SHP77 (cell line): ENCODE data around the gene CLIC3.
A peak's percentile ranks its signal among the peaks of the same experiment; 100 is the strongest.

Experiments used
- DNase-seq, 2 experiments: peaks; one replicate each; lab custom pipeline; 2025; lab: John Stamatoyannopoulos, UW

Gene CLIC3

GRCh38 chr9:136964171-136964689, 32.1 kb downstream of the CLIC3 start:
- DNase-seq, result peak in 1 of 2 experiments; percentile 59

- DNase-seq, result no peak
Measured at GRCh38 chr9:136963751-136964150, 32.6 kb downstream of the CLIC3 start.

GRCh38 chr9:136963341-136963740, 33.0 kb downstream of the CLIC3 start:
- no peak for DNase-seq

GRCh38 chr9:136962701-136963248, 33.6 kb downstream of the CLIC3 start:
- no peak for DNase-seq

- no peak for DNase-seq
Measured at GRCh38 chr9:136962163-136962562, 34.2 kb downstream of the CLIC3 start.

- no peak for DNase-seq
Measured at GRCh38 chr9:136961279-136962065, 34.9 kb downstream of the CLIC3 start.

GRCh38 chr9:136960938-136961275, 35.5 kb downstream of the CLIC3 start:
- DNase-seq, result no peak

- no peak for DNase-seq
Measured at GRCh38 chr9:136960212-136960937, 36.0 kb downstream of the CLIC3 start.

GRCh38 chr9:136958898-136959850, 37.2 kb downstream of the CLIC3 start:
- DNase-seq, result no peak

- no peak for DNase-seq
Measured at GRCh38 chr9:136958473-136958872, 37.9 kb downstream of the CLIC3 start.

GRCh38 chr9:136957901-136958300, 38.5 kb downstream of the CLIC3 start:
- no peak for DNase-seq

- no peak for DNase-seq
Measured at GRCh38 chr9:136957461-136957860, 38.9 kb downstream of the CLIC3 start.

- DNase-seq, result no peak
Measured at GRCh38 chr9:136956604-136957003, 39.8 kb downstream of the CLIC3 start.

- no peak for DNase-seq
Measured at GRCh38 chr9:136955943-136956335, 40.4 kb downstream of the CLIC3 start.

- no peak for DNase-seq
Measured at GRCh38 chr9:136955202-136955942, 41.0 kb downstream of the CLIC3 start.

- DNase-seq, result no peak
Measured at GRCh38 chr9:136954270-136955083, 41.9 kb downstream of the CLIC3 start.

- no peak for DNase-seq
Measured at GRCh38 chr9:136953771-136954269, 42.5 kb downstream of the CLIC3 start.

GRCh38 chr9:136952876-136953770, 43.2 kb downstream of the CLIC3 start:
- no peak for DNase-seq

- no peak for DNase-seq
Measured at GRCh38 chr9:136952321-136952850, 44.0 kb downstream of the CLIC3 start.
